Mononuclear cell (primary cell): ENCODE data around the gene ZNF444. TPM values are rescaled to one million over a fixed set of nuclear protein-coding genes. Genes with fewer than 3 reads are reported as not detected.
"Not testable (repeated sequence)": the region's sequence is repeated elsewhere in the genome, so short reads cannot be mapped to it uniquely, and the experiment has no call there.

Experiments
- H3K27me3 ChIP-seq: 2 replicates; pipeline ENCODE4 v1.6.0; 2011; ENCODE audit warnings: low read length, control low read depth; ENCODE audit not compliant: insufficient read depth
- H3K4me1 ChIP-seq: 2 replicates; pipeline ENCODE4 v1.5.1; 2011; ENCODE audit warnings: mild to moderate bottlenecking, low read length, control low read depth; ENCODE audit not compliant: insufficient read depth
- H3K4me3 ChIP-seq: 2 replicates; pipeline ENCODE4 v1.5.1; 2011; ENCODE audit warnings: mild to moderate bottlenecking, low read length, moderate library complexity
- H3K9me3 ChIP-seq: 2 replicates; pipeline ENCODE4 v1.5.1; 2011; ENCODE audit warnings: low read depth, mild to moderate bottlenecking, control low read depth, low read length
- total RNA-seq: library from RNA; depleted of rRNA; stranded (reverse); fragments of >200 nt; gene quantifications from one replicate; pipeline ENCODE4 v1.2.3, GENCODE V29; 2012

ZNF444 gene
- total RNA-seq, 1 donor, result 4.1 TPM

- no peaks in the 10 kb centered on the region for H3K27me3 ChIP-seq
- H3K9me3 ChIP-seq, result no peaks in the 10 kb centered on the region
- no peak overlapping the region for H3K4me3 ChIP-seq
- H3K4me1 ChIP-seq, result no peaks in the 10 kb centered on the region
These were observed 18.0 kb downstream of the ZNF444 start for GRCh38 chr19:56159009-56159559.

- H3K9me3 ChIP-seq, result no peaks in the 10 kb centered on the region
- H3K4me1 ChIP-seq, result no peaks in the 10 kb centered on the region
- H3K4me3 ChIP-seq, result no peak overlapping the region
- H3K27me3 ChIP-seq, result no peaks in the 10 kb centered on the region
These were observed 18.7 kb downstream of the ZNF444 start for GRCh38 chr19:56159622-56160271.

- Histone ChIP-seq H3K27me3 (no peaks in the 10 kb centered on the region), H3K4me1 (no peaks in the 10 kb centered on the region), H3K4me3 (no peak overlapping the region), H3K9me3 (no peaks in the 10 kb centered on the region)
These were observed 20.4 kb downstream of the ZNF444 start for GRCh38 chr19:56161534-56161933.

- Histone ChIP-seq H3K9me3 (no peaks in the 10 kb centered on the region), H3K4me3 (no peak overlapping the region), H3K27me3 (no peaks in the 10 kb centered on the region), H3K4me1 (no peaks in the 10 kb centered on the region)
These were observed 21.2 kb downstream of the ZNF444 start for GRCh38 chr19:56162258-56162657.

- no peaks in the 10 kb centered on the region for H3K9me3 ChIP-seq
- H3K4me3 ChIP-seq, result no peak overlapping the region
- H3K4me1 ChIP-seq, result no peaks in the 10 kb centered on the region
- H3K27me3 ChIP-seq, result no peaks in the 10 kb centered on the region
These were observed 22.0 kb downstream of the ZNF444 start for GRCh38 chr19:56163097-56163496.

- H3K27me3 ChIP-seq, result no peaks in the 10 kb centered on the region
- no peaks in the 10 kb centered on the region for H3K9me3 ChIP-seq
- no peak overlapping the region for H3K4me3 ChIP-seq
- H3K4me1 ChIP-seq, result no peaks in the 10 kb centered on the region
These were observed 26.0 kb downstream of the ZNF444 start for GRCh38 chr19:56167064-56167578.

GRCh38 chr19:56170261-56170660, 29.2 kb downstream of the ZNF444 start:
- Histone ChIP-seq H3K4me1 (no peaks in the 10 kb centered on the region), H3K4me3 (no peak overlapping the region), H3K9me3 (no peaks in the 10 kb centered on the region), H3K27me3 (no peaks in the 10 kb centered on the region)

GRCh38 chr19:56174086-56174485, 33.0 kb downstream of the ZNF444 start:
- H3K27me3 ChIP-seq, result no peaks in the 10 kb centered on the region

GRCh38 chr19:56174550-56174949, 33.5 kb downstream of the ZNF444 start:
- H3K27me3 ChIP-seq, result no peaks in the 10 kb centered on the region
- no peak overlapping the region for H3K4me3 ChIP-seq
- H3K4me1 ChIP-seq, result no peaks in the 10 kb centered on the region
- H3K9me3 ChIP-seq, result no peaks in the 10 kb centered on the region

More at GRCh38 chr19:56174086-56174485, 33.0 kb downstream of the ZNF444 start:
- Histone ChIP-seq H3K4me3 (no peak overlapping the region), H3K9me3 (no peaks in the 10 kb centered on the region), H3K4me1 (no peaks in the 10 kb centered on the region)

GRCh38 chr19:56175861-56176307, 34.8 kb downstream of the ZNF444 start, which contains the start of gene GALP:
Gene GALP, plus strand, starts transcription at chr19:56176008. Its CDS starts 1,101 bp downstream, at chr19:56177109.
- H3K4me3 ChIP-seq, H3K9me3 ChIP-seq, H3K4me1 ChIP-seq, H3K27me3 ChIP-seq: not testable (repeated sequence)

- H3K4me3 ChIP-seq, H3K9me3 ChIP-seq, H3K4me1 ChIP-seq, H3K27me3 ChIP-seq: not testable (repeated sequence)
These were observed 35.2 kb downstream of the ZNF444 start for GRCh38 chr19:56176310-56176709.

- H3K27me3 ChIP-seq, result no peaks in the 10 kb centered on the region
- H3K4me3 ChIP-seq, result no peak overlapping the region
- no peaks in the 10 kb centered on the region for H3K4me1 ChIP-seq
- no peaks in the 10 kb centered on the region for H3K9me3 ChIP-seq
These were observed 35.8 kb downstream of the ZNF444 start for GRCh38 chr19:56176881-56177280.

- no peaks in the 10 kb centered on the region for H3K27me3 ChIP-seq
- H3K4me1 ChIP-seq, result no peaks in the 10 kb centered on the region
- no peak overlapping the region for H3K4me3 ChIP-seq
- no peaks in the 10 kb centered on the region for H3K9me3 ChIP-seq
These were observed 36.6 kb downstream of the ZNF444 start for GRCh38 chr19:56177564-56178243.

- H3K4me1 ChIP-seq, result no peaks in the 10 kb centered on the region
- H3K9me3 ChIP-seq, result no peaks in the 10 kb centered on the region
- no peak overlapping the region for H3K4me3 ChIP-seq
- no peaks in the 10 kb centered on the region for H3K27me3 ChIP-seq
These were observed 48.7 kb downstream of the ZNF444 start for GRCh38 chr19:56189785-56190184.

- no peaks in the 10 kb centered on the region for H3K4me1 ChIP-seq
- no peak overlapping the region for H3K4me3 ChIP-seq
- no peaks in the 10 kb centered on the region for H3K27me3 ChIP-seq
- no peaks in the 10 kb centered on the region for H3K9me3 ChIP-seq
These were observed 50.0 kb downstream of the ZNF444 start for GRCh38 chr19:56191115-56191514.
